ENCODE data around the gene DACH1. TPM values are rescaled to one million over a fixed set of nuclear protein-coding genes. Genes with fewer than 3 reads are reported as not detected.

DACH1 gene
- total and polyA plus RNA-seq, 9 of the 15 experiments (the other 6 are each of a cell fraction or from before 2014, with no cell fraction given) = 0.04 to 0.07 (median 0.04) TPM; not detected in 2

DNA sequence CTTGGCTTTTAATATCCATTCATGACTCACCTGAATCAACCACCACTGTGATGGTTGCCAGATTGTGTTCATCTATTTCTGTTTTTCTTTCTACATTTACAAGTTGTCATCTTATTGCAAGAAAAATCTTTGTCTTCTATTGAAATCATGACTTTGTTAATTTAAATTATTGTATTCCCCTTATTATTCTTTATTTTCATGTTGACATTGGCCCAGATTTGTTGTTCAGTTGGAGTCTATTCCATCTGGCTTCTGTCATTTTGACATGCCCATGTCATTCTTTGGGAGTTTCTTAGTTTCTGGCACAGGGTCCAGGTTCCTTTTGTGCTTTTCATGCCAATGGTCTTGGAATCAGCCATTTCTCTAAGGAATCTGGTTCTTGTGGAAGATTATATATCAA, 19.9 kb upstream of the DACH1 start:
- FAIRE-seq (no peak), ATAC-seq (no peak), DNase-seq (ENCODE audit: extremely low read depth in 1 of 4, low spot score in 3 of 4) (no peak)
- BruUV-seq (replicated peaks) = no TSS peak
- intact Hi-C loops (cut with micrococcal nuclease) (no loop called here), in situ Hi-C loops (cut with MboI) (no loop called here)
- Histone ChIP-seq H3K4me1 (replicated peaks in 1 of 2; ENCODE audit: control insufficient read depth in 2 of 2, insufficient read depth in 2 of 2, low read length in 2 of 2) (no peaks in the 10 kb centered on the region), H3K36me3 (ENCODE audit: control insufficient read depth, insufficient read depth, low read length) (no peaks in the 10 kb centered on the region), H3K9me3 (replicated peaks; ENCODE audit: control insufficient read depth, insufficient read depth, low read depth, low read length) (no peaks in the 10 kb centered on the region), H3K9ac (ENCODE audit: insufficient read depth in 1 of 2, low read depth in 2 of 2, low read length in 2 of 2) (no peak overlapping the region), H3K4me3 (no peak overlapping the region), H2AFZ (ENCODE audit: low read depth, low read length) (no peak overlapping the region), H3K79me2 (ENCODE audit: control insufficient read depth, insufficient read depth, low read length) (no peaks in the 10 kb centered on the region), H4K20me1 (replicated peaks; ENCODE audit: control insufficient read depth, insufficient read depth, low read length) (no peaks in the 10 kb centered on the region), H3K4me2 (ENCODE audit: insufficient read depth, low read length) (no peak overlapping the region), H3K27ac (ENCODE audit: extremely low read depth, low read depth, low read length) (no peak overlapping the region), H3K9me1 (ENCODE audit: control insufficient read depth, insufficient read depth, low read length) (no peaks in the 10 kb centered on the region), H3K27me3 (ENCODE audit: control insufficient read depth in 2 of 2, insufficient read depth in 2 of 2, low read length in 2 of 2) (no peaks in the 10 kb centered on the region)
- POLR2A ChIA-PET = no interaction called here
- CTCF ChIA-PET (ENCODE audit: low intra/inter-chr PET ratio) = no interaction called here
- TF ChIP-seq ZNF444 (CRISPR knock-in tag; IDR thresholded peaks at IDR 0.05) (no peak), ZNF274 (IDR thresholded peaks at IDR 0.05; ENCODE audit: borderline replicate concordance, low read depth, low read length) (no peak), GTF2A2 (tag; IDR thresholded peaks at IDR 0.05) (no peak), CCNT2 (IDR thresholded peaks at IDR 0.05; ENCODE audit: borderline replicate concordance, extremely low read depth, insufficient read length, low read depth, low read length) (no peak), ZZZ3 (IDR thresholded peaks at IDR 0.05) (no peak), MCM7 (IDR thresholded peaks at IDR 0.05) (no peak), CBFB (CRISPR knock-in tag; IDR thresholded peaks at IDR 0.05) (no peak), ASH1L (IDR thresholded peaks at IDR 0.05; ENCODE audit: borderline replicate concordance, low read depth, partially characterized antibody) (no peak), RBBP5 (IDR thresholded peaks at IDR 0.05; ENCODE audit: borderline replicate concordance, insufficient read depth, low read length, poor library complexity, severe bottlenecking) (no peak), SNIP1 (IDR thresholded peaks at IDR 0.05; ENCODE audit: low read depth) (no peak), XRCC3 (IDR thresholded peaks at IDR 0.05) (no peak), PHF8 (IDR thresholded peaks at IDR 0.05; ENCODE audit: borderline replicate concordance, low read length) (no peak), ZBED1 (IDR thresholded peaks at IDR 0.05) (no peak)
- TF ChIP-seq, protein P1, sequence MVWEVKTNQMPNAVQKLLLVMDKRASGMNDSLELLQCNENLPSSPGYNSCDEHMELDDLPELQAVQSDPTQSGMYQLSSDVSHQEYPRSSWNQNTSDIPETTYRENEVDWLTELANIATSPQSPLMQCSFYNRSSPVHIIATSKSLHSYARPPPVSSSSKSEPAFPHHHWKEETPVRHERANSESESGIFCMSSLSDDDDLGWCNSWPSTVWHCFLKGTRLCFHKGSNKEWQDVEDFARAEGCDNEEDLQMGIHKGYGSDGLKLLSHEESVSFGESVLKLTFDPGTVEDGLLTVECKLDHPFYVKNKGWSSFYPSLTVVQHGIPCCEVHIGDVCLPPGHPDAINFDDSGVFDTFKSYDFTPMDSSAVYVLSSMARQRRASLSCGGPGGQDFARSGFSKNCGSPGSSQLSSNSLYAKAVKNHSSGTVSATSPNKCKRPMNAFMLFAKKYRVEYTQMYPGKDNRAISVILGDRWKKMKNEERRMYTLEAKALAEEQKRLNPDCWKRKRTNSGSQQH (CRISPR knock-in tag; IDR thresholded peaks at IDR 0.05) = no peak

All from K562 (cell line).